Brain pericyte (primary cell): ENCODE results near the gene CCDC148.

Experiments used
- DNase-seq: peaks from one replicate; pipeline ENCODE4 v3.0.0-alpha.2; 2012; ENCODE audit warnings: low read depth, low spot score

Gene CCDC148

GRCh38 chr2:158174495-158174894 is 282.1 kb downstream of the CCDC148 start:
- DNase-seq = no peak

GRCh38 chr2:158172719-158173118 is 283.8 kb downstream of the CCDC148 start:
- no peak for DNase-seq

GRCh38 chr2:158154596-158154995 is 302.0 kb downstream of the CCDC148 start:
- DNase-seq = no peak

GRCh38 chr2:158153270-158154015 is 303.1 kb downstream of the CCDC148 start:
- DNase-seq = no peak

- no peak for DNase-seq
These were observed 311.5 kb downstream of the CCDC148 start for GRCh38 chr2:158144914-158145625.

- no peak for DNase-seq
These were observed 312.7 kb downstream of the CCDC148 start for GRCh38 chr2:158143703-158144360.

- no peak for DNase-seq
These were observed 313.8 kb downstream of the CCDC148 start for GRCh38 chr2:158142568-158143332.

GRCh38 chr2:158142165-158142564 is 314.4 kb downstream of the CCDC148 start:
- DNase-seq = no peak

- DNase-seq = no peak
These were observed 316.4 kb downstream of the CCDC148 start for GRCh38 chr2:158140201-158140600.

GRCh38 chr2:158138255-158138654 is 318.3 kb downstream of the CCDC148 start:
- DNase-seq = no peak

- DNase-seq = no peak
These were observed 321.5 kb downstream of the CCDC148 start for GRCh38 chr2:158135096-158135495.

- no peak for DNase-seq
These were observed 321.9 kb downstream of the CCDC148 start for GRCh38 chr2:158134655-158135054.

GRCh38 chr2:158134055-158134454 is 322.5 kb downstream of the CCDC148 start:
- no peak for DNase-seq

- DNase-seq = no peak
These were observed 324.5 kb downstream of the CCDC148 start for GRCh38 chr2:158131919-158132566.

- DNase-seq = no peak
These were observed 325.1 kb downstream of the CCDC148 start for GRCh38 chr2:158131483-158131912.

GRCh38 chr2:158130832-158131473 is 325.6 kb downstream of the CCDC148 start:
- no peak for DNase-seq

- DNase-seq = no peak
These were observed 327.5 kb downstream of the CCDC148 start for GRCh38 chr2:158129037-158129436.

- no peak for DNase-seq
These were observed 328.2 kb downstream of the CCDC148 start for GRCh38 chr2:158128168-158128973.

- DNase-seq = no peak
These were observed 329.2 kb downstream of the CCDC148 start for GRCh38 chr2:158127380-158127804.
